Effector memory CD8-positive, alpha-beta T cell (primary cell): ENCODE data around the gene AKAP13.

Experiments used
- ATAC-seq: fragments of 150-1000 bp; cut with Tn5 transposase; replicated peaks from 2 replicates; pipeline ENCODE4 v1.10.0; 2021; ENCODE audit warnings: mild to moderate bottlenecking, moderate library complexity
- DNase-seq, 3 experiments: peaks; one replicate each; pipeline ENCODE4 v3.0.0; 2021
- H3K27ac Mint-ChIP-seq, 2 donors: one replicate each; pipeline ENCODE4 v1.8.0; 2022; ENCODE audit warnings: mild to moderate bottlenecking in 2 of 2, mixed read lengths in 2 of 2, moderate library complexity in 2 of 2
- H3K27me3 Mint-ChIP-seq, 2 donors: one replicate each; pipeline ENCODE4 v1.8.0; 2022; ENCODE audit warnings: mixed read lengths in 2 of 2
- H3K36me3 Mint-ChIP-seq: one replicate; pipeline ENCODE4 v1.8.0; 2022; ENCODE audit warnings: mild to moderate bottlenecking, moderate library complexity, mixed read lengths; ENCODE audit not compliant: insufficient read depth
- H3K4me1 Mint-ChIP-seq, 2 donors: one replicate each; pipeline ENCODE4 v1.8.0; 2022; ENCODE audit warnings: low read depth in 2 of 2, mixed read lengths in 2 of 2
- H3K4me3 Mint-ChIP-seq, 2 donors: one replicate each; pipeline ENCODE4 v1.8.0; 2022; ENCODE audit warnings: mild to moderate bottlenecking in 2 of 2, mixed read lengths in 2 of 2, moderate library complexity in 2 of 2
- H3K9me3 Mint-ChIP-seq, 2 donors: one replicate each; pipeline ENCODE4 v1.8.0; 2022; ENCODE audit warnings: mixed read lengths in 2 of 2

The AKAP13 gene

GRCh38 chr15:85492406-85492805 is 112.0 kb downstream of the AKAP13 start:
- Mint-ChIP-seq H3K36me3 (peaks cover 7% of the 10 kb centered on the region), H3K4me3 (no peak overlapping the region), H3K4me1 (peaks cover 34 to 64% of the 10 kb centered on the region in 2 donors), H3K27me3 (no peaks in the 10 kb centered on the region), H3K27ac (no peak overlapping the region), H3K9me3 (no peaks in the 10 kb centered on the region)
- ATAC-seq = no peak
- DNase-seq = no peak

- ATAC-seq = no peak
These were observed 112.9 kb downstream of the AKAP13 start for GRCh38 chr15:85493260-85493659.

DNA sequence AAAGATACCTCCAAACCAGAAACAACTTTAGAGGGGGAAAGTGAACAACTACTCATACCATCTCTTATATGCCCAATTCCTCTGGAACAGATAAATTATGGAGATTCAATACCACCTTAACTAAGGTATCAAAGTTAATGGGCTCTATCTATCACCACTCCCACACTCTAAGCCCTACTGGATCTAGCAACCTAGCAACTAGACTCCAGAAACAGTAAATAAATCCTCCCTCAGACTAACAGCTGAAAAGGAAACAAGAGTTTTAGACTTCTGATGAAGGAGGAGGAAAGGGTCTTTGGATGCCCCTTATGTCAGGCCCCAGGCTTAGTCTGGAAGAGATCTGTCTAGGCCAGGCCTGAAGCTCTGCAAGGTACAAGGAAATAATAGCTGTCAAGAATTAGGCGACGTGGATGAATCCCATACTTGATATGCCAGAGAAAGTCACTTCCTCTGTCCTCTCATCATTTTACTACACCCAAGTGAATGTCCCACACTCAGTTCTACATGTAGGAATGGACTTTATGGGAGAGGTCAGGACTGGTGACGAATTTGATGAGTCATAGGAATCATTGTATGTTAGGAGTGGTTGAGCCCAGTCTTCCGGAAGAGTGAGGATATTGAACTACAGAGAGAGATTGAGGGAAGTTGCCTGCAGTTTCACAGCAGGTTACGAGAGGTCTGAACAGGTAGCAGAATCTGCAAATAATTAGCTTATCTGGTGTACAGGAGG is 113.8 kb downstream of the AKAP13 start:
- Mint-ChIP-seq H3K9me3 (no peaks in the 10 kb centered on the region), H3K27ac (peak overlapping the region; percentile 4 to 17), H3K36me3 (peaks cover 2% of the 10 kb centered on the region), H3K4me3 (no peak overlapping the region), H3K4me1 (peaks cover 33 to 65% of the 10 kb centered on the region in 2 donors), H3K27me3 (no peaks in the 10 kb centered on the region)
- DNase-seq (no peak), ATAC-seq (peak; percentile 59)

More at GRCh38 chr15:85493260-85493659, 112.9 kb downstream of the AKAP13 start:
- Mint-ChIP-seq H3K27me3 (no peaks in the 10 kb centered on the region), H3K9me3 (no peaks in the 10 kb centered on the region), H3K36me3 (peaks cover 3% of the 10 kb centered on the region), H3K4me1 (peaks cover 33 to 63% of the 10 kb centered on the region in 2 donors), H3K4me3 (no peak overlapping the region), H3K27ac (no peak overlapping the region)
- DNase-seq = no peak

GRCh38 chr15:85495096-85495495 is 114.7 kb downstream of the AKAP13 start:
- no peak overlapping the region for H3K27ac Mint-ChIP-seq
- ATAC-seq (no peak), DNase-seq (no peak)
- no peaks in the 10 kb centered on the region for H3K27me3 Mint-ChIP-seq
- H3K9me3 Mint-ChIP-seq = no peaks in the 10 kb centered on the region
- no peak overlapping the region for H3K4me3 Mint-ChIP-seq
- no peaks in the 10 kb centered on the region for H3K36me3 Mint-ChIP-seq
- H3K4me1 Mint-ChIP-seq = peaks cover 34 to 66% of the 10 kb centered on the region in 2 donors

DNA sequence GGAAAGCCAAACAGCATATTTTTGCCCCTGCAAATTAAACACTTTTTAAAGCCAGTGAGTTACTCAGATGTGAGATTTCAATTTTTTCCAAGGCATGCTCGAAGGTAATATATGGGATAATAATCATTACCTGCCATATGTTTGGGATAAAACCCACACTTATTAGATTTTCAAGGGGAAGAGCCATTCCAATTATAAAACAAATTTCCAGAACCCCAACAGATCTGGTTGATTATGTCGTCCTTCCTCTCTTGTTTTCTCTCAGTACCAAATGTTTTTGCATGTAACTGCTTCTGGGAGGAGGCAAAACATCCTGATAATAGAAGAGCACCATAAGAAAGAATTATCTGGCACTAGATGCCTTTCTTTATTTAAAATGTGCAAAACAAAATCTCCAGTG is 115.1 kb downstream of the AKAP13 start:
- DNase-seq (no peak), ATAC-seq (no peak)
- no peaks in the 10 kb centered on the region for H3K27me3 Mint-ChIP-seq
- no peak overlapping the region for H3K27ac Mint-ChIP-seq
- H3K4me3 Mint-ChIP-seq = no peak overlapping the region
- H3K9me3 Mint-ChIP-seq = no peaks in the 10 kb centered on the region
- H3K36me3 Mint-ChIP-seq = no peaks in the 10 kb centered on the region
- H3K4me1 Mint-ChIP-seq = peaks cover 33 to 65% of the 10 kb centered on the region in 2 donors

GRCh38 chr15:85496151-85496550 is 115.7 kb downstream of the AKAP13 start:
- Mint-ChIP-seq H3K27ac (no peak overlapping the region), H3K36me3 (no peaks in the 10 kb centered on the region), H3K9me3 (no peaks in the 10 kb centered on the region), H3K27me3 (no peaks in the 10 kb centered on the region), H3K4me3 (no peak overlapping the region), H3K4me1 (peaks cover 32 to 61% of the 10 kb centered on the region in 2 donors)
- no peak for ATAC-seq
- no peak for DNase-seq

DNA sequence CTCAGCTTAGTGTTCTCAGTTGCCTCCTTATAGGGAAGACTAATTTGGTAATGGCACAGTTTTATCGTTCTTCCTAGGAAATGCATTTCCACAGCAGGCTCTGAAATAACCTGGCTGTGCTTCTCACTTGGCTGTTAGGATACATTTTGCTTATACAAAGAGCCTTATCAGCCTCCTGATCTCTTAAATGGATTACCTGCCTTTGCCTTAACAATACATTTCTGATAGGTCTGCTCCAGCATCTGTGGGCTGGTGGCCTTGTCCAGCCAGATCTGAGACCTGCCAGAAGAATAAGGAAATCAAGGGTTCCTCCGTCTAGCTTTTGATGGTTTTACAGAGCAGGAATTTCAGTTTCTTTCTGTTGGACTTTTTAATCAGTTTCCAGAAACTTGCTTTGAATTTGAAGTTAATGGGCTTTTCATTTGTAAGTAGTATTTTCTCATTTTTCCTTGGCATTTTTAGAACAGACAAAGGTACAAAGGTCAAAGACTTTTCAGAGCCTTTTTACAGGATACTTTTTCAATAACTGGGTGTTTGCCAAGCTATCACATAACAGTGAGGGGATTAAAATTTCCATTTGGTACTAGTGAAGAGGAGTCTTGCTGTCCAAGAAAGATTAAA is 116.3 kb downstream of the AKAP13 start:
- Mint-ChIP-seq H3K27me3 (no peaks in the 10 kb centered on the region), H3K27ac (peak overlapping the region; percentile 2), H3K4me3 (no peak overlapping the region), H3K9me3 (no peaks in the 10 kb centered on the region), H3K36me3 (no peaks in the 10 kb centered on the region), H3K4me1 (peaks cover 33 to 66% of the 10 kb centered on the region in 2 donors)
- DNase-seq (no peak), ATAC-seq (no peak)

- Mint-ChIP-seq H3K36me3 (no peaks in the 10 kb centered on the region), H3K27ac (peak overlapping the region; percentile 2), H3K27me3 (no peaks in the 10 kb centered on the region), H3K9me3 (no peaks in the 10 kb centered on the region), H3K4me1 (peaks cover 35 to 69% of the 10 kb centered on the region in 2 donors), H3K4me3 (no peak overlapping the region)
- DNase-seq (no peak), ATAC-seq (no peak)
These were observed 116.8 kb downstream of the AKAP13 start for GRCh38 chr15:85497172-85497569.

DNA sequence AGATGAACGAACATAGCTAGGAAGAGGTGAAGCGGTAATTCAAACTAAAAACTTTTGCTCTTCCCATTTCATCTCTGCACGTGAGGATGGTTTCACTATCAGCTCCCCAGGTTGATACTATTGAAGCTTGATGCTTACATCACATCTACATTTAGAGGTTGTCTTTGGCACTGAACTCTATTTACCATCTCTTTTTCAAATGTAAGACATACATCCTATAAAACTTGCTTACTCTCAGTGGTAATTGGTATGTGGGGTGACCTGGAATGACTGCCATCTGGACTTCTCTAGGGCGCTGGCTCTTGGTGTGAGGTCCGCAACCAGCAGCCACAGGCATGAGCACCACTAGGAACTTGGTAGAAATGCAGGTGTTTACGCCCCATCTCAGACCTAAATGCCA is 118.1 kb downstream of the AKAP13 start:
- Mint-ChIP-seq H3K4me1 (peaks cover 37 to 64% of the 10 kb centered on the region in 2 donors), H3K4me3 (no peak overlapping the region), H3K36me3 (no peaks in the 10 kb centered on the region), H3K27me3 (no peaks in the 10 kb centered on the region), H3K9me3 (no peaks in the 10 kb centered on the region), H3K27ac (no peak overlapping the region)
- DNase-seq = no peak
- no peak for ATAC-seq

DNA sequence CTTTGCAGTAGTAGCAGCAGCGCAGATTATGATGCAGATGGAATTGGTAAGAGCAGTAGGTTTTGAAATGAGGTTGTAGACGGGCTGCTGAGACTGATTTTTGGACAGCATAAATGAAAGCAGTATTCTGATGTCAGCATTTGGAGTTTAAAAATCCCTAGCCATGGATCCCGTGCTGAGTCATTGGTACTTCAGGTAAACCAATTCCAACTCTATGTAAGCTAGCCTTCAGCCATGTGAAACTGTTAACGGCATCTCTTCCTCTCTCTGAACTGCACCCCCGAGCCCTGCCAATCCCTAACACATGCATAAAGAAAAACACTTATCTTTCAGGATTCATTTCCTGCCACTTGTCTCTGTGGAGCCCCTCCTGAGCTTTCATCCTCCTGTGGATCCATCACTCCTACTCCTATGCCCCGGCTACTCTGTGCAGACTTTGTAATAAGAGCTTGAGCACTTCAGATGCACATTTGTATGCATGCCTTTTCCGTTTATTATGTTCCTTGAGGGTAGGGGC is 119.0 kb downstream of the AKAP13 start:
- no peak for ATAC-seq
- no peaks in the 10 kb centered on the region for H3K9me3 Mint-ChIP-seq
- H3K27ac Mint-ChIP-seq = peak overlapping the region; percentile 22 to 82

GRCh38 chr15:85500060-85500708 is 119.8 kb downstream of the AKAP13 start:
- no peak overlapping the region for H3K4me3 Mint-ChIP-seq
- peak overlapping the region; percentile 22 to 82 for H3K27ac Mint-ChIP-seq

More for the DNA sequence above, 119.0 kb downstream of the AKAP13 start:
- Mint-ChIP-seq H3K4me1 (peaks cover 40 to 65% of the 10 kb centered on the region in 2 donors), H3K4me3 (no peak overlapping the region), H3K27me3 (no peaks in the 10 kb centered on the region), H3K36me3 (no peaks in the 10 kb centered on the region)
- no peak for DNase-seq

GRCh38 chr15:85500729-85501128 is 120.3 kb downstream of the AKAP13 start:
- Mint-ChIP-seq H3K27ac (peak overlapping the region in 1 of 2 donors; percentile 23), H3K9me3 (no peaks in the 10 kb centered on the region), H3K4me3 (no peak overlapping the region), H3K36me3 (no peaks in the 10 kb centered on the region), H3K4me1 (peaks cover 42 to 63% of the 10 kb centered on the region in 2 donors), H3K27me3 (no peaks in the 10 kb centered on the region)
- DNase-seq = no peak
- no peak for ATAC-seq

More at GRCh38 chr15:85500060-85500708, 119.8 kb downstream of the AKAP13 start:
- Mint-ChIP-seq H3K9me3 (no peaks in the 10 kb centered on the region), H3K27me3 (no peaks in the 10 kb centered on the region), H3K36me3 (no peaks in the 10 kb centered on the region), H3K4me1 (peaks cover 42 to 67% of the 10 kb centered on the region in 2 donors)
- DNase-seq (no peak), ATAC-seq (peak; percentile 63)

GRCh38 chr15:85501574-85501973 is 121.2 kb downstream of the AKAP13 start:
- no peak overlapping the region for H3K4me3 Mint-ChIP-seq
- DNase-seq (no peak), ATAC-seq (no peak)
- H3K36me3 Mint-ChIP-seq = no peaks in the 10 kb centered on the region
- peak overlapping the region; percentile 23 to 33 for H3K27ac Mint-ChIP-seq
- H3K4me1 Mint-ChIP-seq = peaks cover 42 to 61% of the 10 kb centered on the region in 2 donors
- H3K27me3 Mint-ChIP-seq = no peaks in the 10 kb centered on the region
- H3K9me3 Mint-ChIP-seq = no peaks in the 10 kb centered on the region
